Measurements from ENCODE around the gene IRF2BP2.
A peak's percentile ranks its signal among the peaks of the same experiment; 100 is the strongest.

IRF2BP2 gene

GRCh38 chr1:234583755-234584419, 26.1 kb downstream of the IRF2BP2 start:
- no peak for DNase-seq (ENCODE audit: extremely low read depth, low read depth)
- TF ChIP-seq CTCF (IDR thresholded peaks at IDR 0.05; ENCODE audit: low read depth, low read length, missing control alignments) = no peak
- no peak overlapping the region for H3K4me3 ChIP-seq (replicated peaks; ENCODE audit: low read depth, low read length)

- no peak for DNase-seq (ENCODE audit: extremely low read depth, low read depth)
- TF ChIP-seq CTCF (IDR thresholded peaks at IDR 0.05; ENCODE audit: low read depth, low read length, missing control alignments) = no peak
- no peak overlapping the region for H3K4me3 ChIP-seq (replicated peaks; ENCODE audit: low read depth, low read length)
Measured at GRCh38 chr1:234582681-234583301, 27.2 kb downstream of the IRF2BP2 start.

GRCh38 chr1:234582186-234582585, 27.8 kb downstream of the IRF2BP2 start:
- no peak for DNase-seq (ENCODE audit: extremely low read depth, low read depth)
- H3K4me3 ChIP-seq (replicated peaks; ENCODE audit: low read depth, low read length) = no peak overlapping the region
- no peak for TF ChIP-seq CTCF (IDR thresholded peaks at IDR 0.05; ENCODE audit: low read depth, low read length, missing control alignments)

- TF ChIP-seq CTCF (IDR thresholded peaks at IDR 0.05; ENCODE audit: low read depth, low read length, missing control alignments) = no peak
- no peak overlapping the region for H3K4me3 ChIP-seq (replicated peaks; ENCODE audit: low read depth, low read length)
- no peak for DNase-seq (ENCODE audit: extremely low read depth, low read depth)
Measured at GRCh38 chr1:234581063-234581714, 28.8 kb downstream of the IRF2BP2 start.

GRCh38 chr1:234579967-234580366, 30.0 kb downstream of the IRF2BP2 start:
- peak; percentile 16 for TF ChIP-seq CTCF (IDR thresholded peaks at IDR 0.05; ENCODE audit: low read depth, low read length, missing control alignments)
- no peak overlapping the region for H3K4me3 ChIP-seq (replicated peaks; ENCODE audit: low read depth, low read length)
- no peak for DNase-seq (ENCODE audit: extremely low read depth, low read depth)

- H3K4me3 ChIP-seq (replicated peaks; ENCODE audit: low read depth, low read length) = no peak overlapping the region
- TF ChIP-seq CTCF (IDR thresholded peaks at IDR 0.05; ENCODE audit: low read depth, low read length, missing control alignments) = no peak
- no peak for DNase-seq (ENCODE audit: extremely low read depth, low read depth)
Measured at GRCh38 chr1:234578735-234579134, 31.2 kb downstream of the IRF2BP2 start.

Data from HFF-Myc (cell line).